Measurements from ENCODE around the gene CFAP206. TPM values are rescaled to one million over a fixed set of nuclear protein-coding genes. Genes with fewer than 3 reads are reported as not detected.

CFAP206 gene
- total and polyA plus RNA-seq, 5 donors: 0.14 to 0.60 (median 0.40) TPM; not detected in 1

Other genes starting within 250 kb of the CFAP206 start
- gene SMIM8, start 85.4 kb upstream of the CFAP206 start, total RNA-seq: 10 to 100 TPM; 10.6 to 21.7 (median 16.5) TPM
- 11.3 TPM for gene SMIM8, start 85.4 kb upstream of the CFAP206 start, polyA plus RNA-seq
- not detected for gene GJB7, start 78.7 kb upstream of the CFAP206 start, total RNA-seq
- gene GJB7, start 78.7 kb upstream of the CFAP206 start, polyA plus RNA-seq: not detected
- 1 to 10 TPM; 2.0 to 4.3 (median 2.5) TPM for gene C6orf163, start 63.2 kb upstream of the CFAP206 start, total RNA-seq
- gene C6orf163, start 63.2 kb upstream of the CFAP206 start, polyA plus RNA-seq: 1.6 TPM
- gene SLC35A1, start 65.0 kb downstream of the CFAP206 start, total RNA-seq: 10 to 100 TPM; 13.1 to 17.6 (median 15.1) TPM
- gene SLC35A1, start 65.0 kb downstream of the CFAP206 start, polyA plus RNA-seq: 18.0 TPM
- gene RARS2, start 182.0 kb downstream of the CFAP206 start, total RNA-seq: 10 to 100 TPM; 18.0 to 26.0 (median 21.0) TPM
- 14.5 TPM for gene RARS2, start 182.0 kb downstream of the CFAP206 start, polyA plus RNA-seq
- 10 to 100 TPM; 18.4 to 23.2 (median 20.4) TPM for gene ORC3, start 182.2 kb downstream of the CFAP206 start, total RNA-seq
- gene ORC3, start 182.2 kb downstream of the CFAP206 start, polyA plus RNA-seq: 20.9 TPM

Data from right cardiac atrium (tissue), 5 donors.